Parathyroid adenoma (tissue), 2 donors: ENCODE results near the gene MORN4.

ENCODE experiments used
- H2AFZ ChIP-seq: fragments of 300-600 bp; sonication (generic); one replicate; pipeline ENCODE4 v1.7.0; 2017; ENCODE audit warnings: antibody characterized with exemption, mild to moderate bottlenecking
- H3K27ac ChIP-seq: fragments of 300-600 bp; sonication (generic); one replicate; pipeline ENCODE4 v1.7.0; 2017
- H3K27me3 ChIP-seq: fragments of 300-600 bp; sonication (generic); one replicate; pipeline ENCODE4 v1.7.0; 2017; ENCODE audit warnings: low read length; ENCODE audit not compliant: control insufficient read depth, insufficient read depth
- H3K36me3 ChIP-seq: fragments of 300-600 bp; sonication (generic); one replicate; pipeline ENCODE4 v1.7.0; 2017; ENCODE audit warnings: low read length; ENCODE audit not compliant: control insufficient read depth, insufficient read depth
- H3K4me1 ChIP-seq: fragments of 300-600 bp; sonication (generic); one replicate; pipeline ENCODE4 v1.7.0; 2017; ENCODE audit warnings: control low read depth
- H3K4me2 ChIP-seq: fragments of 300-600 bp; sonication (generic); one replicate; pipeline ENCODE4 v1.7.0; 2017; ENCODE audit warnings: low read length
- H3K4me3 ChIP-seq: fragments of 300-600 bp; sonication (generic); one replicate; pipeline ENCODE4 v1.7.0; 2017; ENCODE audit warnings: low read depth, low read length
- H3K79me2 ChIP-seq: fragments of 300-600 bp; sonication (generic); one replicate; pipeline ENCODE4 v1.7.0; 2017; ENCODE audit warnings: control low read depth
- H3K9ac ChIP-seq: fragments of 300-600 bp; sonication (generic); one replicate; pipeline ENCODE4 v1.7.0; 2017; ENCODE audit warnings: mild to moderate bottlenecking
- H3K9me3 ChIP-seq: fragments of 300-600 bp; sonication (generic); one replicate; pipeline ENCODE4 v1.7.0; 2017; ENCODE audit warnings: low read length; ENCODE audit not compliant: control insufficient read depth
- CTCF ChIP-seq: fragments of 300-600 bp; sonication (generic); IDR thresholded peaks from one replicate; pipeline ENCODE4 v1.7.0; 2017; ENCODE audit warnings: antibody characterized with exemption, mild to moderate bottlenecking
- donor health status: primary hyperparathyroidism.

Gene MORN4

DNA sequence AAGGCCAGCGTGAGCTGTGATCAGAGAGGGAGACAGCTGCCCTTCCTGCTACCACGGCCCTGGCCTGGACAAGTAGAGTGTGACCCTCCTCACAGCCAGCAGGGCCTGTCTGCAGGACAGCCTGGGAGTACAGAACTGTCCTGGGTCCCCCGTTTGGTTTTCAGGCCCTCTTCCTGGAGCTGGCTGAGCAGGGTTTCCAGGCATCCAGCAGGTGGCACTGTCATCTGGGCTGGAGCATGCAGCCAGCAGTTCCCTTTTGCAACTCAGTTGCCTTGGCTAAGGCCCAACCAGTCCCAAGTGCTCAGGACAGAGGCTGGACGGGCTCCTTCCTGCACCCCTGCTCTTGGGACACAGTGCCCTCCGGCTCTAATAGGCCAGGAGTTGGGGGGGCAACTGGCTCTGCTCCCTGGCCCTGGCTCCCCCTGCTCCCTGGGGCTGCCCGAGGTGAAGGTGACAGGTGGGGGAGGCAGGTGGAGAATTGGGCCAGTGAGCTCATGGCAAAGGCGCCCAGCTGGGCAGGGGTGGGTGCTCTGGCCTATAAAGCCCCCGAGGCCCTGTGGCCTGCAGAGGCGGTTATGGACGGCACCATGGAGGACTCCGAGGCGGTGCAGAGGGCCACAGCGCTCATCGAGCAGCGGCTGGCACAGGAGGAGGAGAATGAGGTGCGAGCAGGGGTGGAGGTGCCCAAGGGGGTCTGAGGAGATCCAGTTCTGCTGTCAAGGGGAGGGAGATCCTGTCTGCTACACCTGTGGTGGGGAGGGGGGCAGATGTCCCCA is 60.9 kb downstream of the MORN4 start, which contains the start of gene ANKRD2:
ANKRD2 (plus strand) TSS at position 566 of the 776 bp plus-strand sequence; CDS start at position 576, 10 bp downstream.
- Histone ChIP-seq H3K27ac (no peak within 1 kb of the TSS), H3K36me3 (no peaks in the 10 kb centered on the region), H3K4me2 (no peak within 1 kb of the TSS), H2AFZ (no peak within 1 kb of the TSS), H3K4me3 (no peak within 1 kb of the TSS), H3K79me2 (no peaks in the 10 kb centered on the region), H3K4me1 (peaks cover 20% of the 10 kb centered on the region), H3K9me3 (no peaks in the 10 kb centered on the region), H3K27me3 (no peaks in the 10 kb centered on the region), H3K9ac (no peak within 1 kb of the TSS)
- TF ChIP-seq CTCF, result peak; percentile 86

- Histone ChIP-seq H3K4me2 (no peak overlapping the region), H3K4me1 (peaks cover 20% of the 10 kb centered on the region), H3K9ac (no peak overlapping the region), H2AFZ (no peak overlapping the region), H3K4me3 (no peak overlapping the region), H3K27me3 (no peaks in the 10 kb centered on the region), H3K79me2 (no peaks in the 10 kb centered on the region), H3K36me3 (no peaks in the 10 kb centered on the region), H3K9me3 (no peaks in the 10 kb centered on the region), H3K27ac (no peak overlapping the region)
- no peak for TF ChIP-seq CTCF
These were observed 61.7 kb downstream of the MORN4 start for GRCh38 chr10:97571622-97572021.

- H3K9ac ChIP-seq, result no peak overlapping the region
- H3K4me2 ChIP-seq, result no peak overlapping the region
- H2AFZ ChIP-seq, result no peak overlapping the region
- no peak for TF ChIP-seq CTCF
- H3K27me3 ChIP-seq, result no peaks in the 10 kb centered on the region
- H3K27ac ChIP-seq, result no peak overlapping the region
- no peak overlapping the region for H3K4me3 ChIP-seq
- no peaks in the 10 kb centered on the region for H3K79me2 ChIP-seq
- peaks cover 16% of the 10 kb centered on the region for H3K4me1 ChIP-seq
- H3K9me3 ChIP-seq, result no peaks in the 10 kb centered on the region
- H3K36me3 ChIP-seq, result no peaks in the 10 kb centered on the region
These were observed 62.4 kb downstream of the MORN4 start for GRCh38 chr10:97570789-97571471.

DNA sequence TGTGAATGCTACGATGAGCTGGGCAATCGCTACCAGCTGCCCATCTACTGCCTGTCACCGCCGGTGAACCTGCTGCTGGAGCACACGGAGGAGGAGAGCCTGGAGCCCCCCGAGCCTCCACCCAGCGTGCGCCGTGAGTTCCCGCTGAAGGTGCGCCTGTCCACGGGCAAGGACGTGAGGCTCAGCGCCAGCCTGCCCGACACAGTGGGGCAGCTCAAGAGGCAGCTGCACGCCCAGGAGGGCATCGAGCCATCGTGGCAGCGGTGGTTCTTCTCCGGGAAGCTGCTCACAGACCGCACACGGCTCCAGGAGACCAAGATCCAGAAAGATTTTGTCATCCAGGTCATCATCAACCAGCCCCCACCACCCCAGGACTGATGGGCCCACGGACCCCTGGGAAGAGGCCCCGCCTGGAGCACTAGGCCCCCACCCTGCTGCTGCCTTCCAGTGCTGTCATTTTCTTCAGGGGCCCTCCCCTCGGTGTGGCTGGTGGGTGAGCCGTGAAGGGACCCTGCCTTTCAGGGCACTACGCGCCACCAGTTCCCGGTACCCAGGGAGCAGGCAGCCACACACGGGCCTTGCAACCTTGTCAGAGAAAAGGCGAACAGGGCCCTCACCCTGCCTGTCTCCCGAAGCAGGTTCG is 63.0 kb downstream of the MORN4 start:
- Histone ChIP-seq H3K27ac (no peak overlapping the region), H3K9ac (no peak overlapping the region), H3K79me2 (no peaks in the 10 kb centered on the region), H3K4me2 (no peak overlapping the region), H3K36me3 (no peaks in the 10 kb centered on the region), H3K4me1 (peaks cover 11% of the 10 kb centered on the region), H3K27me3 (no peaks in the 10 kb centered on the region), H3K4me3 (no peak overlapping the region), H3K9me3 (no peaks in the 10 kb centered on the region), H2AFZ (no peak overlapping the region)
- TF ChIP-seq CTCF, result no peak
